Pulmonary artery endothelial cell (primary cell): ENCODE results near the gene TPMT. TPM values are rescaled to one million over a fixed set of nuclear protein-coding genes. Genes with fewer than 3 reads are reported as not detected.

ENCODE experiments used
- DNase-seq: peaks from one replicate; pipeline ENCODE4 v3.0.0-alpha.2; 2011; ENCODE audit warnings: low read depth, low spot score
- total RNA-seq: library from RNA; depleted of rRNA; stranded (reverse); fragments of >200 nt; gene quantifications from 2 replicates; pipeline ENCODE4 v1.2.3, GENCODE V29; 2014

TPMT gene
- total RNA-seq, 1 donor from 2014 or later, result 21.0 TPM

GRCh38 chr6:18117136-18117535 is 37.7 kb downstream of the TPMT start:
- no peak for DNase-seq

DNA sequence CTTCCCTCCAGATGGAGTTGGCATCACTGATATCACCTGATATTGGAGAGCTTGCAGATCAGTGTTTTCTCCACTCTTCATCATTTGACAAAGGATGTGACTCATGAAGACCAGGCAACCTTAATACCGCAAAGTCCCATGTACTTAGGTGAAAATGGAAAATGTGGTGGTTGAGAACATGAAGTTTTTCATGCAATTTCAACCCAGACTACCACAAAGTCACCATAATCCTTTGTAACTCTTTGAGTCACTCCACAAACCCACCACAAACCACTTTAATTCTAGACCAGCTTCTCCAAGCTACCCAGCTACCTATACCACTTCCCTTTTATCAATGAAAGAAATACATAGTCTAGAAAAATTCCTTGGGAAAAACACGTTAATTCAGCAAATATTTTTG is 39.5 kb downstream of the TPMT start:
- DNase-seq, result no peak

DNA sequence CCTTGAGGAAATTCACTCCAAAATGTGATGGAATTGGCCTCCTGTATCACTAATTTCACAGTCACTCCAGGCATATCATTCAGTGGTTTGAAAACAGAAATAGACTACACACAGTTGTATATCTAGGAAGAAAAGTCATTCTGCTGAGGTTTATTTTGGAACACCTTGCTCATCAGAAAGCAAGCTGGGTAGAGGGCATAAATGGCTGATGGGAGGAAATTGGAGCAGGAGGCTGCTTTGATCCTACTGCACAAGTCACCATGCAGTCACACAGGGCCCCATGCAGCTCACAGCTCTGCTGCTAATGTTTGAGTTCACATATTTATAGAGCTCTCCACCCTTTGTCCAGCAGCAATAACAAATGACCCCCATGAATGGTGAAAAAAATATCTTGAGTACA is 44.7 kb downstream of the TPMT start:
- no peak for DNase-seq

GRCh38 chr6:18107061-18107460 is 47.8 kb downstream of the TPMT start:
- no peak for DNase-seq

GRCh38 chr6:18102783-18103509 is 51.9 kb downstream of the TPMT start:
- no peak for DNase-seq

GRCh38 chr6:18101873-18102272 is 53.0 kb downstream of the TPMT start:
- no peak for DNase-seq

DNA sequence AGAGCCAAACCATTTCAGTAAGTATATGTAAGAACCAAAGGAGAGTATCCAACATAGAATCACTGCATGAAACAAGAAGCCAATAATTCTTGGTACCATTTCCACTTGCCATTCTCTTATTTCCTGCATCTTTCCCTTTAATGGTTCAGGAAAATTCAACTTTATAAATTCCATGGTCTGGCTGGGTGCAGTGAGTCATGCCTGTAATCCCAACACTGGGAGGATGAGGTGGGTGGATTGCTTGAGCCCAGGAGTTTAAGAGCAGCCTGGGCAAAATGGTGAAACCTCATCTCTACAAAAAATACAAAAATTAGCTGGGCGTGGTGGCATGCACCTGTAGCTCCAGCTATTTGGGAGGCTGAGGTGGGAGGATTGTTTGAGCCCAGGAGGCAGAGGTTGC is 53.6 kb downstream of the TPMT start:
- DNase-seq, result no peak

DNA sequence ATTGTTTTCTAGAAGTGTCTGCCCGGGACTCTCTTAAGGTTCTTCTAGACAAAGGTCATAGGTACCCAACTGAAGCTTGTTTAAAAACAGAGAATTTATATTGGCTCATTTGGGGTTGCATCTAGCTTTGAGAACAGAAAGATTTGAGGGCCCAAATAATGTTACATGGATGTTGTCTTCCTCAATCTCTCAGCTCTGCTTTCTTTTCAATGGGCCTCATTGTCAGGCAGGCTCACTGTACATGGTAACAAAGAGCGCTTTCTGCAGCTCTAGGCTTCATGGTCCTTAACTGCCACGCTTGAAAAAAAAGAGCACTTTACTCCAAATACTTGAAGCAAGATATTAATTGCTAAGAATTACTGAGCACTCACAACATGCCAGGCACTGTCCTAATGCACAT is 54.6 kb downstream of the TPMT start:
- DNase-seq, result no peak

DNA sequence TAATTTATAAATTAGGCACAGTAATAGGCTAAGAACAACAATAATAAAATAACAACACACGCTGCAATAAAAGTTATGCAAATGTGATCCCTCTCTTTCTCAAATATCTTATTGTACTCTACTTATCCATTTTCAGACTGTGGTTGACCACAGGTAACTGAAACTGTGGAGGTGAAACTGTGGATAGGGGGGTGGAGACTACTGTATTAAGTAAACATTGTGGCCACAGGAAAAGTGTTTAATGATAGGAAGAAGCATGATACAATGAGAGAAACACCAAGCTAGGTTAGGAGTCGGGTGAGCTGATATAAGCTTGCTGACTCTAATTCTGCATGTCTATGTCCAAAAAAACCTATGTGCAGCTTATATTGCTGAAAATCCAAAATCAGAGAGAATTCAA is 55.4 kb downstream of the TPMT start:
- DNase-seq, result no peak

DNA sequence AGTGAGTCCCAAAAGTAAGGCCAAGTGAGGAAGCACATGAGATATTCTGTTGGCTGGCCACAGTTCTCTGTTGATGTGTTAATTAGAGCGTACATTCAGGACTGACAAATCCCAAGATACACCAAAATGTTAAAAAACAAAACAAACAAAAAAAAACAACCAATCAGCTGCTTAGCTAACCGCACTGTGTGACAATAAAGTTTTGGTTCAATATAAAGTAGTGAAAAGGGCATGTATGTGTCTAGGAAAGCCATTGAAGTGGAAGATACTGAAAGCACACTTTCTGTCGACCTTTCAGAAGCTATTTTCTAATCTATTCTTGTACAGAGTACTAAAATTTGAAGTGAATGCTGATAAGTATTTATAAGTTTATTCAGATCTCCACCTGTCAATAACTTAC is 58.5 kb downstream of the TPMT start:
- DNase-seq, result no peak

GRCh38 chr6:18091382-18091781 is 63.5 kb downstream of the TPMT start:
- no peak for DNase-seq

DNA sequence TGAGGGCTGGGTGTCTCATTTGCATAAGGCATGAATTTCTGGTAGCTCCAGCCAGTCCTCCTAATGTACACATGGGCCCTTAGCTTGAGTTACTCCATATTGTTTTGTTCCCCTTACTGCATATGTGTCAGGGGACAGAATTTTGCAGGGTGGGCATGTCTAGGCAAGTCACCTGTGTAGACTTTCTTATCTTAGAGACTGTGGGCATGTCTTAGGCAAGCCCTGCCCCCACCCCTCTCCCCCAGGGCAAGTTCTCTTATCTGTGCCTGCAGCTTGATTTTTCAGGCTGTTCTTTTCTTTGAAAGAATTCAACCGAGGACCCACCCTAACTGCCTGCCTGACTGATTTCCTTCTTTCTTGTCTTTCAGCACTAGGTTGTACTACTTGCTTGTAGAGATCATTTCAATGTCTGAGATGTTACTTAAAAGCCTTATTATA is 64.5 kb downstream of the TPMT start:
- DNase-seq, result no peak

GRCh38 chr6:18088419-18089296 is 66.2 kb downstream of the TPMT start:
- DNase-seq, result no peak

DNA sequence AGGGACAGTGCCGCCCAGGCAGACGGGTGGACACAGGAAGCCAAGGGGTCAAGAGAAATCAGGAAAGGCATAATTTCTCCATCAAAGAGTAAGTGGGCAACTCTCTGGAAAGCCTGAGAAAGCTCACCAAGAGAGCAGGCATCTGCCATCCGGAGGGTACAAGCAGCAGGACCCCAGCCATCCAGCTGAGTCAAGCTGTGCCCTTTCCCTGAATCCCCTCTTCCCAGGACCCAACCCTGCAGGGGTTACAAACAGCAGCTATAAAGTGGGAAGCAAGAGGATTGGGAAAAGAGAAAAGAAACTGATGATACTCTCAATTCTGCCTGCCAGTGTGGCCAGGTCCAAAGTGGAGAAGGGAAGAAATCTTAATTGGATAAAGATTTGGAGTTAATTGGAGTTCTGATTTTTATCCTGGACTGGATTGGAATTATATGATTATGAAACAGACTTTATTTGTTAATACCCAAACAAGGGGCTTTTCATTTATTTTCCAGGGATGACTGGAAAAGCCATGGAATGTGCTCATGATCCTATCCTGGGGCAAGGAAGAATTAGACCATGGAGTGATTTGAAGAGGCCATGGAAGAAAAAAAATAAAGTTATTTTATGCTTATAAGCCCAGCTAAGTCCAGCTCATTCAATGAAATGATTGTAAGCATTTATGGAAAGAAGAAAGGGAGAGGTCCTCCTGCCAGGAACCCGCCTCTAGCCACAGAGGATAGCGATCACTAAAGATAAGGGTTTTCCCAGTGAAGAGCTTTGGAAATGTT is 67.3 kb downstream of the TPMT start:
- no peak for DNase-seq

GRCh38 chr6:18081025-18081668 is 73.7 kb downstream of the TPMT start:
- DNase-seq, result no peak

GRCh38 chr6:18080544-18080943 is 74.3 kb downstream of the TPMT start:
- no peak for DNase-seq

- DNase-seq, result no peak
Observed at GRCh38 chr6:18078866-18079265, 76.0 kb downstream of the TPMT start.
